ENCODE data around the gene ACSL5. TPM values are rescaled to one million over a fixed set of nuclear protein-coding genes. Genes with fewer than 3 reads are reported as not detected.

Gene ACSL5
- total and polyA plus RNA-seq, 2 donors (not counting 3 experiments of a cell fraction or from before 2014, with no cell fraction given): 1.5 to 2.1 TPM

GRCh38 chr10:112447620-112447928 is 73.7 kb downstream of the ACSL5 start:
- CTCF ChIA-PET: interaction anchor here (0.8 to 2.1 kb wide), 3 partner anchors 12 to 310 kb away, joined by 3 to 19 read pairs (median 15); no protein-coding TSS in a partner anchor
- Histone ChIP-seq H3K36me3 (ENCODE audit: control insufficient read depth in 2 of 2, extremely low read depth in 1 of 2, insufficient read depth in 2 of 2, low read length in 2 of 2) (peaks cover 0 to 6% of the 10 kb centered on the region in 2 experiments), H2AFZ (ENCODE audit: low read depth, low read length) (peak overlapping the region; percentile 95), H3K4me3 (replicated peaks in 1 of 3; ENCODE audit: insufficient read depth in 1 of 3, low read depth in 1 of 3, low read length in 3 of 3) (peak overlapping the region; percentile 89 to 98 (median 96)), H3K27me3 (ENCODE audit: control insufficient read depth in 2 of 2, insufficient read depth in 2 of 2, low read length in 2 of 2) (no peaks in the 10 kb centered on the region), H3K9me1 (replicated peaks; ENCODE audit: control insufficient read depth, extremely low read depth, insufficient read depth, low read length) (no peaks in the 10 kb centered on the region), H4K20me1 (replicated peaks; ENCODE audit: control insufficient read depth, extremely low read depth, insufficient read depth, low read length) (no peaks in the 10 kb centered on the region), H3K4me2 (ENCODE audit: insufficient read depth, low read length) (peak overlapping the region; percentile 83), H3K9me3 (replicated peaks; ENCODE audit: control insufficient read depth, insufficient read depth, low read length) (no peaks in the 10 kb centered on the region), H3K9ac (replicated peaks; ENCODE audit: extremely low read depth, insufficient read depth, low read length) (peak overlapping the region; percentile 92), H3K4me1 (ENCODE audit: control insufficient read depth, extremely low read depth, insufficient read depth, low read length) (peaks cover 18% of the 10 kb centered on the region), H3K79me2 (ENCODE audit: control insufficient read depth, insufficient read depth, low read length) (peaks cover 53% of the 10 kb centered on the region), H3K27ac (ENCODE audit: insufficient read depth, low read depth, low read length) (peak overlapping the region; percentile 94)
- POLR2A ChIA-PET: no interaction called here
- FAIRE-seq (no peak), DNase-seq (ENCODE audit: low read depth, low spot score) (no peak)
- intact Hi-C loops (cut with micrococcal nuclease): loop anchor here (5.0 to 10.0 kb wide), 2 partner anchors 290 to 937 kb away; no protein-coding TSS in a partner anchor
- dilution Hi-C loops (cut with MboI; ENCODE audit: extremely low pct_ligation_motif_present, low sequenced_read_pairs): no loop called here
- TF ChIP-seq FOS (IDR thresholded peaks at IDR 0.05; ENCODE audit: borderline replicate concordance, insufficient read depth, low read length) (no peak), POLR2A (IDR thresholded peaks at IDR 0.05; ENCODE audit: low read depth, low read length) (no peak), MYC (IDR thresholded peaks at IDR 0.05; ENCODE audit: low read depth, low read length) (no peak), JUN (IDR thresholded peaks at IDR 0.05; ENCODE audit: borderline replicate concordance, insufficient read depth, insufficient read length, low read depth) (no peak), EZH2 (IDR thresholded peaks at IDR 0.05; ENCODE audit: borderline replicate concordance, low read depth, low read length, severe bottlenecking) (no peak), GATA2 (IDR thresholded peaks at IDR 0.05; ENCODE audit: insufficient read depth, insufficient read length, low read depth, low read length) (no peak), MAX (IDR thresholded peaks at IDR 0.05; ENCODE audit: insufficient read depth, insufficient read length) (no peak), POLR2AphosphoS5 (IDR thresholded peaks at IDR 0.05; ENCODE audit: insufficient read depth, low read depth, low read length) (no peak)
- TF ChIP-seq, protein P1, sequence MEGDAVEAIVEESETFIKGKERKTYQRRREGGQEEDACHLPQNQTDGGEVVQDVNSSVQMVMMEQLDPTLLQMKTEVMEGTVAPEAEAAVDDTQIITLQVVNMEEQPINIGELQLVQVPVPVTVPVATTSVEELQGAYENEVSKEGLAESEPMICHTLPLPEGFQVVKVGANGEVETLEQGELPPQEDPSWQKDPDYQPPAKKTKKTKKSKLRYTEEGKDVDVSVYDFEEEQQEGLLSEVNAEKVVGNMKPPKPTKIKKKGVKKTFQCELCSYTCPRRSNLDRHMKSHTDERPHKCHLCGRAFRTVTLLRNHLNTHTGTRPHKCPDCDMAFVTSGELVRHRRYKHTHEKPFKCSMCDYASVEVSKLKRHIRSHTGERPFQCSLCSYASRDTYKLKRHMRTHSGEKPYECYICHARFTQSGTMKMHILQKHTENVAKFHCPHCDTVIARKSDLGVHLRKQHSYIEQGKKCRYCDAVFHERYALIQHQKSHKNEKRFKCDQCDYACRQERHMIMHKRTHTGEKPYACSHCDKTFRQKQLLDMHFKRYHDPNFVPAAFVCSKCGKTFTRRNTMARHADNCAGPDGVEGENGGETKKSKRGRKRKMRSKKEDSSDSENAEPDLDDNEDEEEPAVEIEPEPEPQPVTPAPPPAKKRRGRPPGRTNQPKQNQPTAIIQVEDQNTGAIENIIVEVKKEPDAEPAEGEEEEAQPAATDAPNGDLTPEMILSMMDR (IDR thresholded peaks at IDR 0.05; ENCODE audit: extremely low read depth in 1 of 2, insufficient read depth in 1 of 2, low read depth in 1 of 2, low read length in 2 of 2): no peak
- no TSS peak for BruUV-seq (replicated peaks)

All from endothelial cell of umbilical vein (primary cell).